IMR-90 (cell line): ENCODE results near the gene MAGED4. TPM values are rescaled to one million over a fixed set of nuclear protein-coding genes. Genes with fewer than 3 reads are reported as not detected.

Source experiments
- microRNA-seq, 2 experiments: library from miRNA; stranded (forward) in 1 of 2; unstranded in 1 of 2; fragments of 10-50 nt in 1 of 2; fragments of <30 nt in 1 of 2; gene quantifications in 1 of 2; microRNA quantifications in 1 of 2; one replicate each; pipeline versions ENCODE3 to v1.1.0; 2013 to 2020; ENCODE audit not compliant: insufficient read depth in 1 of 2, insufficient read length in 1 of 2, unreplicated experiment in 1 of 2
- polyA plus RNA-seq, 3 experiments: library from polyadenylated mRNA; depleted of rRNA; stranded (reverse); fragments of >200 nt; gene quantifications; 2 replicates each; pipeline ENCODE4 v1.2.3, GENCODE V29; 2012; ENCODE audit warnings: low replicate concordance in 1 of 3
- small RNA-seq, 5 experiments: library from RNA; depleted of rRNA; stranded (forward); fragments of <200 nt; gene quantifications; one replicate each; pipeline ENCODE3, GENCODE V24; 2012
- total RNA-seq: library from RNA; depleted of rRNA; stranded (reverse); fragments of >200 nt; gene quantifications from 2 replicates; pipeline ENCODE4 v1.2.3, GENCODE V29; 2012; rRNA removed

Gene MAGED4
- total and polyA plus RNA-seq, 2 of the 4 experiments (the other 2 are of a cell fraction): 9.9 to 51.7 TPM

Small RNAs within 50 kb of the gene (microRNA-seq; reads per million reads assigned to microRNA genes)
- not detected for gene SNORA11D (ENCODE audit: insufficient read depth, insufficient read length)

Small RNAs within 50 kb of the gene (small RNA-seq; reads per million reads assigned to genes)
- 0 reads per million in 5 experiments for gene SNORA11D

Other genes starting within 250 kb of the MAGED4 start
- gene MAGED4B, start 115.7 kb upstream of the MAGED4 start, total RNA-seq: 31.7 and 35.5 TPM in 2 replicates
- 75.4 and 85.5 TPM in 2 replicates for gene MAGED4B, start 115.7 kb upstream of the MAGED4 start, polyA plus RNA-seq (2012; rRNA removed)
- gene XAGE2, start 184.1 kb downstream of the MAGED4 start, total RNA-seq: not detected in 2 replicates
- not detected in 2 replicates for gene XAGE2, start 184.1 kb downstream of the MAGED4 start, polyA plus RNA-seq (2012; rRNA removed)